ENCODE measurements around the gene RNASE7.

Gene RNASE7, protein sequence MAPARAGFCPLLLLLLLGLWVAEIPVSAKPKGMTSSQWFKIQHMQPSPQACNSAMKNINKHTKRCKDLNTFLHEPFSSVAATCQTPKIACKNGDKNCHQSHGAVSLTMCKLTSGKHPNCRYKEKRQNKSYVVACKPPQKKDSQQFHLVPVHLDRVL

DNA sequence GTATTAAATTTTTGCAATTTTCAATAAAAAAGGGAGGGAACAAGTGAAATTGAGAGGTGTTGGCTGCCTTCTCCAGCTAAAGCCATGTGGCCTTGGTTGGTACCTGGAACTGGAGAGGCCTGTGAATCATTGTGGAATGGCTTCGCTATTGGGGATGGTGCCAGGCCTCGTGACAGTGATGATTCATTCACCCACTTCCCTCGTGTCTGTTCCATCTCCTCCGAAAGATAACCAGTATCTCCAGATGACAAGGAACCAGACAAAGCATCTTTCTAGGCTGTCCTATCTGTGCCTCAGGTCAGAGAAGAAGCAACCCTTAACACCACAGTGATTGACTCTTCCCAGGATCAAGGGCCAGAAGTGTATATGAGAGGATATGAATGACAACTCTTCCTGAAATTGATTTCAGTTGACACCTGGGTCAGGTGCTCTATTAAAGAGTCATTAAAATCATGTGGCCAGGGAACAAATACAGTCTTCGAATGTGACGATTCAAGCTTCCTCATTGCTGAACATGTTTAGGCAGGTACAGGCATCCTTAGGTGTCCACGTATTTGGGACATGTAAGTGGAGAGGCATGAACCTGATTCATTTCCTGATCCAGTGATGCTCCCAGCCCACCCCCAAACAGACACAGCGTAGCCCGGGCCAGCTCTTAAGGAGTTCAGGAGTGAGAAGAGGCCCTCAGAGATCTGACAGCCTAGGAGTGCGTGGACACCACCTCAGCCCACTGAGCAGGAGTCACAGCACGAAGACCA, at the start of gene RNASE7:
RNASE7 (plus strand) TSS at position 687 of the 758 bp plus-strand sequence. CDS start 631 bp downstream, outside the sequence.
- H3K4me3 ChIP-seq (ENCODE audit: control insufficient read depth, low read depth, low read length), result no peak within 1 kb of the TSS
- no peak for DNase-seq (ENCODE audit: low read depth)
- TF ChIP-seq, protein P1, sequence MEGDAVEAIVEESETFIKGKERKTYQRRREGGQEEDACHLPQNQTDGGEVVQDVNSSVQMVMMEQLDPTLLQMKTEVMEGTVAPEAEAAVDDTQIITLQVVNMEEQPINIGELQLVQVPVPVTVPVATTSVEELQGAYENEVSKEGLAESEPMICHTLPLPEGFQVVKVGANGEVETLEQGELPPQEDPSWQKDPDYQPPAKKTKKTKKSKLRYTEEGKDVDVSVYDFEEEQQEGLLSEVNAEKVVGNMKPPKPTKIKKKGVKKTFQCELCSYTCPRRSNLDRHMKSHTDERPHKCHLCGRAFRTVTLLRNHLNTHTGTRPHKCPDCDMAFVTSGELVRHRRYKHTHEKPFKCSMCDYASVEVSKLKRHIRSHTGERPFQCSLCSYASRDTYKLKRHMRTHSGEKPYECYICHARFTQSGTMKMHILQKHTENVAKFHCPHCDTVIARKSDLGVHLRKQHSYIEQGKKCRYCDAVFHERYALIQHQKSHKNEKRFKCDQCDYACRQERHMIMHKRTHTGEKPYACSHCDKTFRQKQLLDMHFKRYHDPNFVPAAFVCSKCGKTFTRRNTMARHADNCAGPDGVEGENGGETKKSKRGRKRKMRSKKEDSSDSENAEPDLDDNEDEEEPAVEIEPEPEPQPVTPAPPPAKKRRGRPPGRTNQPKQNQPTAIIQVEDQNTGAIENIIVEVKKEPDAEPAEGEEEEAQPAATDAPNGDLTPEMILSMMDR (IDR thresholded peaks at IDR 0.05; ENCODE audit: control insufficient read depth, insufficient read depth, low read depth, low read length, missing control alignments), result no peak

DNA sequence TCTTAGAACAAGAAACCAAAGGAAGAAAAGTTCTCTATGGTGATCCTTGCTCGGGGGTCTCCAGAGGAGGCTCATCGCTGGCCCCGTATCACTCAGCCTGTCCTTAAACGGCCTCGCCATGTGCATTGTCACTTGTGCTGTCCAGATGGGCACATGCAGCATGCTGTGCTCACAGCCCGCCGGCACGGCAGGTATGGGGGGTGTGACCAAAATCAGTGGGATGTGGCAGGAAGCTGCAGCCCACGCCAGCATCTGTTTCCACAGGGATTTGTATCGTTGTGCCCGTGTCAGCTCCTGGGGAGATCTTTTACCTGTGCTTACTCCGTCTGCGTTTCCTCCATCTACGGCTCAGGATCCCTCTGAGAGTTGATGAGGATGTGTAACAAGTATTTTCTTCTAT, 45.6 kb upstream of the RNASE7 start:
- no peak for DNase-seq (ENCODE audit: low read depth)
- TF ChIP-seq, protein P1 (IDR thresholded peaks at IDR 0.05; ENCODE audit: control insufficient read depth, insufficient read depth, low read depth, low read length, missing control alignments), result no peak
- no peak overlapping the region for H3K4me3 ChIP-seq (ENCODE audit: control insufficient read depth, low read depth, low read length)

DNA sequence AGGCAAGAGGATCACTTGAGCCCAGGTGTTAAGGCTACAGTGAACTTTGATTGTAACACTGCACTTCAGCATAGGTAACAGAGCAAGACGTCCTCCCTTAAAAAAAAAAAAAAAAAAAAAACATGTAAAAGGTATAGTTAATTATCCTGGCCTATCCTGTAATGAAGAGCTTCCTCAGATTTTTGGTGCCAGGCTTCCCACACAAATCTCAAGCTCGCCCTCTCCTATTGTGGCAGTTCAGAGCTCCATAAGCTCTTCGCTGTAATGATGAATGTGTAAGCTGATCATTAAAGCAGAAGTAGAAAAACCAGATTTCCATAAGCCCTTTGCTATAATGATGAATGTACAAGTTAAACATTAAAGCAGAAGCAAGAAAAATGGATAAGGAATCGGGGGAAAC, 45.0 kb upstream of the RNASE7 start:
- DNase-seq (ENCODE audit: low read depth), result no peak
- H3K4me3 ChIP-seq (ENCODE audit: control insufficient read depth, low read depth, low read length), result no peak overlapping the region
- TF ChIP-seq, protein P1 (IDR thresholded peaks at IDR 0.05; ENCODE audit: control insufficient read depth, insufficient read depth, low read depth, low read length, missing control alignments), result no peak

DNA sequence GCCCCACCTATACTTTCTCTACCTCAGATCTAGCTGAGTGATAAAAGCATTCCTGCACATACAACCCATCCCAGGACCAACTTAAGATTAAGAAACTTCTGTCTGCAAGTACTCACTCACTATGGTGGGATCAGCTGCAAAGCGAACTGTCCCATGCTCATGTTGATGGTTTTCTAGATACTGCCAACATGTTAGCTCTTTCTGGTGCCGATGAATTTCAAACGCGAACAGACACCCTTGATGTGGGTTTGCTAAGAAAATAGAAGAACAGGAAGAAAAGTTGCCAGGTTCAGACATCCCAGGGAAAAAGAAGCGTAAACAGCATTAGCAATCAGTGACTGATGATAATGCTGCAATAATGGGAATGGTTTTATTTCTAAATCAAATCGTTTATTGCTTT, 44.6 kb upstream of the RNASE7 start:
- TF ChIP-seq, protein P1 (IDR thresholded peaks at IDR 0.05; ENCODE audit: control insufficient read depth, insufficient read depth, low read depth, low read length, missing control alignments), result no peak
- H3K4me3 ChIP-seq (ENCODE audit: control insufficient read depth, low read depth, low read length), result no peak overlapping the region
- no peak for DNase-seq (ENCODE audit: low read depth)

DNA sequence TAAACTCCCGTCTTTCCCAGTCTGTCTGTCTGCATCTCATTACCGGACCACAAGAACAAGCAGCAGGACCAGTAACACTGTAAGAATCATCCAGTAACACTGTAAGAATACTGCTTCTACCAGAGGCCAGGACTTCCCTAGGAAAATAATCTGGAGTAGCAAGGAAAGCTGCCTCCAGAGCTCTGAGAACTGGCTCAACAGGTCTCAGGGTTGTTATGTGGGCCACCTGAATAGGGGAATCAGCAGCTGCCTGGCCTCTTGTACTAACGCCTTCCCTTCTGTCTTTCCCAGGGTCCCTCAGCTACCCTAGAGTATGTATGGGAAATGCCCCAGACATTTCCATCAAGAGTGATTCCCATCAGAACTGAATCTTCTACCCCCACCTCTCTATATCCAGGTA, 44.0 kb upstream of the RNASE7 start:
- TF ChIP-seq, protein P1 (IDR thresholded peaks at IDR 0.05; ENCODE audit: control insufficient read depth, insufficient read depth, low read depth, low read length, missing control alignments), result no peak

DNA sequence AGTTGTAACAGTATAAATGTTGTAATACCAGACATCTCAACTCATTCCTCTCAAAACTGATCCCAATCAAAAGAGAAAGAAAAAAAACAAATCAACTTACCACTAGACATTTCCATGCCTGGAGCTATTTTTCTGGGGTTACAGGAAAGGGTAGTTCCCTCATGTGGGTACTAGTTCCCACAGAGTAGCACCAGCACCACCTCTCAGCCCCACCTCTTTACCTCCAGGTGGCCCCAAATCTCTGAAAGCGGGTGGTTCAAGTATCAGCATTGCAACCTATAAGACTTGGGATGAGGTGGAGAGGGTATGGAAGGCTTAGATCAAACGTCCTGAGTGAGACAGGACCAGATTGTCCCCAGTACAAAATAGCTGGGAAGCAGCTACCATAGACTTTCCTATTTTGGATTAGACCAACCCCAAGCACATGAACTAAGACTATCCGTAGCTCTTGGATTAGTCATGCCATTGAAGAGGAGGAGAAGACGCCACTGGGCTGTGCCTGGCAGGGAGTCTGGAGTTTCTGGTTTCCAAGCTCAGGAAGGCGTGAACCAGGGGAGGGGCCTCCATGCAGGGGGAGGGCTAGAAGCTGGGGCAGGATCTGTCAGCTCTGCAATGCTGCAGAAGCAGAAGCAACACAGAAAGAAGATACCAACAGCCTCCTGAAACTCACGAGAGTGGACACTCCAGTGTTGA, 43.3 kb upstream of the RNASE7 start, which contains the start of gene SLC39A2:
SLC39A2 (plus strand) TSS at position 620 of the 693 bp plus-strand sequence. CDS start 154 bp downstream, outside the sequence.
- H3K4me3 ChIP-seq (ENCODE audit: control insufficient read depth, low read depth, low read length), result no peak within 1 kb of the TSS

More for the DNA sequence above, 44.0 kb upstream of the RNASE7 start:
- DNase-seq (ENCODE audit: low read depth), result no peak
- no peak overlapping the region for H3K4me3 ChIP-seq (ENCODE audit: control insufficient read depth, low read depth, low read length)

More for the DNA sequence above, 43.3 kb upstream of the RNASE7 start, which contains the start of gene SLC39A2:
- TF ChIP-seq, protein P1 (IDR thresholded peaks at IDR 0.05; ENCODE audit: control insufficient read depth, insufficient read depth, low read depth, low read length, missing control alignments), result no peak
- DNase-seq (ENCODE audit: low read depth), result peak; percentile 57

Data from AG09309 (cell line).